Stimulated activated CD4-positive, alpha-beta T cell treated with anti-CD3 and anti-CD28 coated beads, Interleukin-12 subunit alpha, Interleukin-12 subunit beta, amount 100 ng/mL, for 48 hours (primary cell): ENCODE data around the gene NUDT16L1.
A peak's percentile ranks its signal among the peaks of the same experiment; 100 is the strongest.

Experiments used
- DNase-seq, 3 donors: peaks; one replicate each; pipeline ENCODE4 v3.0.0-alpha.2; 2020; ENCODE audit warnings: low read depth in 2 of 3, low spot score in 1 of 3

Gene NUDT16L1

DNA sequence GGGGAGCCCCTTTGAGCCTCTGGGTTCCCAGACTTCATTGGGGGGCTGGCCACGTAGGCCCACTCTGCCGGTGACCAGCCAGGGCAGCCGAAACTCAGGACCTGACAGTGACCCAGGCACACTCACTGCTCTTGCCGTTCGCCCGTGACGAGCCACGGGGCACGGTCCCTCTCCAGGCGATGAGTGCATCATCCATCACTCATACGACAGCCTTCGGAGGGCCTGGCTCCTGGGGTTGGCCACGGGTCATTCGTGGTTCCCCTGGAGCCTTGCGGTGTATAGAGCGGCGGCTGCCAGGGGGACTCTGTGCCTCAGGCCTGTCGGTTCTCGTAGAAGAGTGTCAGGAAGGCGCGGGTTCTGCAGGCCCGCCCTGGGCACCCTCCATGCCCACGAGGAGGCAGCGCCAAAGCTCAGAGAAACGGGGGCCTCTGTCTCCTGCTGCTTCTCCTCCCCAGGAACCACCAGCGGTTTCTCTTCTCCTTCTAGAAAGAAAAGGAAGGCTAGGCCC is 11.2 kb upstream of the NUDT16L1 start:
- DNase-seq = no peak

DNA sequence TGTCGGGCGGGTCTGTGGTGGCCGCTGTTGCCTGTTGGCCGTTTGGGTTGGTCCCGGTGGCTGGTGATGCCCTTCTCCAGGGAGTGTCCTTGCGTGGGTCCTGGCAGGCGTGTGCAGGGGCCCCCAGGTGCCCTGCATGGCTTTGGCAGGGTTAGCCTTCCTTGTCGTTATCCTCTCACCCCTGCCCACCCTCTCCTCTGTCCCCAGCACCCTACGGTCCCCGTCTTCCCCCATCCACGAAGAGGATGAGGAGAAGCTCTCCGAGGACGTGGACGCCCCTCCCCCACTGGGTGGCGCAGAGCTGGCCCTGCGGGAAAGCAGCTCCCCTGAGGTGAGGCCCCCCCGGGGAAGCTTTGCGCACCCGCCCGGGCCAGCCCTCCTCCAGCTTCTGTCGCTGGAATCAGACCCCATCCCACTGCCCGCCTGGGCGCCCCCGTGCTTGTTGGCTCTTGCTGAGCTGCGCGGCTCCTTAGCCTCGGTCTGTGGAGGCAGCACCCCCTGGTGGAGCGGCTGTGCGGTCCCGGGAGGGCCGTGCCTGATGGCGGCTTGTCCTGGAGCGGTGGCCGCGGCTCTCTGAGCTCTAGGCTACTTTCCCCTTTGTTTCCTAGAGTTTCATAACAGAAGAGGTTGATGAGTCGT is 10.6 kb upstream of the NUDT16L1 start:
- peak in 2 of 3 donors; percentile 17 to 40 for DNase-seq

DNA sequence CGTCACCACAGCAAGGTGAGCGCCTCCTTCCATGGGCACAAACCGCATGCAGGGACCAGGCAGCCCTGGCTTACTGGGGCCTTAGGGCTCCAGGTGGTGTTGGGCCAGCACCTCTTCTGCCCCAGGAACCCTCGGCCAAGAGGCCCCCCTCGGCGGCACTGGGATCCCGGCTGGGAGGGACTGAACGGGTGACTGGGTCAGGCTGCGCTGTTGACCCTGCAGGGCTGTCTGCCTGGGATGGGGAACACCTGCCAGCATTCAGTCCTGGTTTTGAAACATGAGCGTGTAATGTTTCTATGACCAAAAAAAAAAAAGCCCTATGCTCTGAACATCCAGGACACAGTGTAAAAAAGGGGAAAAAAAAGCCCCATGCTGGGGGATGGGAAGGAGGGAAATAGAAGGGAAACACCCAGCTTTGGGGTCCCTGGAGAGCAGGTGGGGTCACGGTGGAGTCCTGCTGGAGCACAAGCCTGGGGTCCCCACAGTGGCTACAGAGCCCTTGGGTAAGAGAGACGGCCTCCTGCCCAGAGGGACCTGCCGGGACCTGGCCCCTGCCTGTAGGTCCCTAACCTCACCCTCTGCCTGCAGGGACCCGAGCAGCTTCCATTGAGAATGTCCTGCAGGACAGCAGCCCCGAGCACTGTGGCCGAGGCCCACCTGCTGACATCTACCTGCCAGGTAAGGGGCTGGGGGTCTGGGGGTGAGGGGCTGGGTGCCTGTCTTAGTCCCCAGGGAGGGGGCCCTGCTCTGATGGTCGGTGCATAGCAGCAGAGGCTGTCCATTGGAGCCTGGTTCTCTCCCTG is 9.9 kb upstream of the NUDT16L1 start:
- DNase-seq = no peak

DNA sequence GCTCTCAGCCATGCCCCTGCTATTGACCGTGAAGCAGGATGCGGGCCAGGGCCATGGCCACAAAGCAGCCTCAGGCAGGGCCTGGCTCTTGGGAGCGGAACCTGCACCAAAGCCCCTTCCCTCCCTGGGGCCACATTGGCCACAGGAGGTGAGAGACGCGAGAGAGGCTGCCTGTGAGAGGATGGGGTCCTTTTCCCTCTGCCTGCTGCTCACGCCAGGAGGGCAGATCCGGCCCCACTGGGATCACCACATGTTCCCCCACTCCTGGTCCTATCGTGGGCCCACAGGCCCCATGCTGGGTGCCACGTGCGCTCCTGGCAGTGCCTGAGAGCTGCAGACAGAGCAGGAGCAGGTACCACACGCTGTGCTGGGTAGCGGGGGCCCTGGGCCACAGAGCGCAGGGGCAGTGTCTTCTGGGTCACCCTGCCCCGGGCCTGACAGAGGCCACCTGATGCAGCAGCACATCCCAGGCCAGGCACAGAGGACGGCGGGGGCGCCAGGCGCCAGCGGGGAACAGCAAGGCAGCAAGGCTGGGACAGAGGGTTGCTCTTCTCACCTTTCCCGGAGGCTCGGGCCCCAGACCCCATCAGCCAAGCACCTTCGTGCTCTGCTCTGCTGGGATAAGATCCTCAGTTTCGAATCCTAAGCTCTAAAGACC is 9.2 kb upstream of the NUDT16L1 start:
- no peak for DNase-seq

DNA sequence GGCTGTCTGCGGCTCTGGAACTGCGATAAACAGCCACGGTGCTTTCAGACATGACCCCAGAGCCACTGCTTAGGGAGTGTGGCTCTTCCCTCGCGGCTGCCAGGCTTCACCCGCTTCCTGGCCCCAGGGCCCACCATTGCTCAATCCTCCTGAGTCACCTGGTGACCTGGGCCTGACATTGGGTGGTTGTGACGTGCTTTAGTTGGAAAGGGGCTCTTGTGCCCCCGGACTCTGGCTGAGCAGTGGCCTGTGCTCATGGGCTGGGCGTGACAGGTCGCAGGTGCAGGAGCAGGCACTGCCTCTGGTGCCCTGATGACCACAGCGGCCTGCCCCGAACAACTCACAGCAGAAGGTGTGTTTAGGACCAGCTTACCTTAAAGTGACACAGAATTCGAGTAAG is 8.6 kb upstream of the NUDT16L1 start:
- DNase-seq = no peak

DNA sequence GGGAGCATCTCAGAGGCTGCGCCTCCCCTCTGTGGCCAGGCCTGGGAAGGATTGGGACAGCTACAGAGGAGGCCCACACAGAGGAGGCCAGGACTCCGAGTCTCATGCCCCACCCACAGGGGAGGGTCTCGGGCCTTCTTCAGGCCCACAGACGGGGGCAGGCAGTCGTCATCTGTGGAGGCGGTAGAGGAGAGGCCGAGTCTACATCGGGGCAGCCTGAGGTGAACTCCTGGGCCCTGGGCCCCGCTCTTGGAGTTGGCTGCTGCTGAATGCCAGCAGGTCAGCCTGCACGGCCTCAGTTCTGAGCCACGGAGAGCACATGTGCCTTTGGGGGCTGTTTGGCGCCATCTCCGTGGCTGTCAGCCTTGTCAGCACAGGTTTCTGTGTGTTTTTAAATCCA is 8.1 kb upstream of the NUDT16L1 start:
- no peak for DNase-seq

DNA sequence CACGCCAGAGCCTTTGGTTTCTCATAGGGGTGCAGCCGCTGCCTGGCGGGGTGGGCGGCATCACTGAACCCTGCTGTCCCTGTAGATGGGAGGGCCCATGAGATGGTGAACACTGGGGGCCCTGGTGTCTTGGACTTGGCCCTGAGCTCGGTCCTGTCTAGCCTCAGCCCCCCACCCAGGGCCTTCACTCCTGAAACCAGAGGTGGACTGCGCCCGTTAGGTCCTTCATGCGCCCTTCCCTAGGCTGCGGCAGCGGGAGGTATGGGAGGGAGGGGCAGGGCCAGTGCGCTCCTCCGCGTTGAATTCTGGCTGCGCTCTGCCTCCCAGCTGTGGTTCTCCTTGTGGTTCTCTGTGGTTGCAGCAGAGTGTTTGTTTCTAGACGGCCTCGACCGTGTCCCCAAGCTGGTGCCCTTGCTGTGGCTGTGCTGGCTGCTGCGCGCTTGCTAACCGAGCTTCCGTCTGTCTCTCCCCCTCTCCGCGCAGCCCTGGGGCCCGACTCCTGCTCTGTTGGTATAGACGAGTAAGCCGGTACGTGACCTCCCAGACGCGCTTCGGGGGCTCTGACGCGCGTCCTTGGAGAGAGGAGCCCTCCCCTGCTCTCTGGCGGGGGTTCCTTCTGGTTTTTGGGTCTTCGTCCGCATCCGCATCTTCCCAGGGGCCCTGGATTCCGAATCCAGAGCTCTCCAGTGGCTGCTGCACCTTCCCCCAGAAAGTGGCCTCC is 7.4 kb upstream of the NUDT16L1 start:
- DNase-seq = no peak

DNA sequence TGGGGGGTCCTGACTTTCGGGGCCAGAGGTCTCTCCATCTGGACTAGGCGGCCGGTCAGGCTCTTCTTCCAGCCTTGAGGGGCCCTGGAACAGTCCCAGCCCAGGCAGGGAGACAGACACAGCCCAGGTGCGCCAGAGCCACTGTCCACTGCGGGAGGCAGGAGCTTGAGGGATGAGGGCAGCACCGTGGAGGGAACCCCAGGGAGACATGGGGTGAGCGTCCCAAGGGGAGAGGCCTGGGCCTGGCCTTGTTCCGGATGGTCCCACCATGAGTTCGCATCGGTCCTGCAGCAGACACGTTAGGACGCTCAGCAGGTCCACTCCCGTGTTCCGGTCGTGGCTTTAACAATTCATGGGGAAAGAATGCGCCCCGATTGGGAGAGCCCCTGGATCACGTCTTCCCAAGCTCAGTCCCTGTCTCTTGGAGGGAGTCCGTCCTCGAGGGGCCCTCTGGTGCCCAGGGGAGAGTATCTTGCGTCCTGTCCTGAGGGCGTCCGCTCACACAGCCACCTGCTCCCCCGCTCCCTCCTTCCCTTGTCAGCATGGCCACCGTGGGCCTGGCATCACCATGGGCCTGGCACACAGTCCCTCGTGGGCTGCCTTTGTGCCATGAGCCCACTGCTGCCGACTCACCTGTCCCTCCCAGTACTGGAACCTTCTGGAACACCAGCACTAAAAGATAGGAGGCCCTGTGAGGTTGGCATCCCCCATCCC is 6.7 kb upstream of the NUDT16L1 start:
- no peak for DNase-seq

DNA sequence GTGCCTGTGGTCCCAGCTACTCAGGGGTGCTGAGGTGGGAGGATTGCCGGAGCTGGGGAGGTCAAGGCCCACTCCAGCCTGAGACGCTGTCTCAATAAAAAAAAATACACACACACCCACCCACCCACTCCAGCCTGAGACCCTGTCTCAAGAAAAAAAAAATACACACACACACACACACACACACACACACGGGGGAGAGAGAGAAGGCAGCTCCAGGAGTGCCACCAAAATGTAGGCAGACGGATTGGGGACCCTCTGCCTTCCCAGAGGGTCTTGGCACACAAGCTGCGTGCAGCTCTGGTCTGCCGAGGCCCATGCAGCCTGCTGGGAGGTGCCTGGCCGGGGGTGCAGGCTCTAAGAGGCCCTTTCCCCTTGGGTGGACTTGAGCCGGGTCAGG is 5.9 kb upstream of the NUDT16L1 start:
- DNase-seq = no peak

DNA sequence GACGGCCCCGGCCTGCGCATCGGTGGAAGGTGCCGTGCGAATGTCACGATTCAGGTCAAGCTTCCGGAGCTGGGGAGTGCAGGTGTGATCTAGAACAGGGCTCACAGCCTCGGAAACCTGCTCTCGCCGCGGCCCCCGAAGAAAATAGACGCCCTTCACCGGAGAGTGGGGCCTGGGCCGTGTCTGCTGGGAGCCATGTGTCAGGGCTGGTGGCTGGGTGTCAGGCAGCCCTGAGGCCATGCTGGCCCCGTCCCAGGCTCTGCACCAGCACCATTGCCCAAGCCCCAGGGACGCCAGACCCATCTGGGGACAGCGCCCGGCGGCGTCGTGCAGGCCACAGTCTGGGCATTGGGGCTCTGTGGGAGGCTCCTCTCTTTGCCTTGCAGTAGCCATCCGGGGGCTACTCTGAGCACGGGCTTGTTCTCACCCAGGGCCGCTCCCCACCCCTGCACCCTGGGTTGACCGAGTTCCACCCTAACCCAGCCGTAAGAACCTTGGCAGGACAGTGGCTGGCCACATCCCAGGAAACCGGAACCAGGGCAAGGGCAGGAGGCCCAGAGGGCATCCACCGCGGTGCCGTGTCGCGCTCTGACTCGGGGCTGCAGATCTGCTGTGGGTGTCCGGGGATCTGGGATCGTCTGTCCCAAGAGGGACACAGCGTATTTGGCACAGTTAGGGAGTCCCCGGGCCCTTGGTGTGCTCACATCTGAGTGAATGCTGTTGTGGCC is 5.3 kb upstream of the NUDT16L1 start:
- no peak for DNase-seq

DNA sequence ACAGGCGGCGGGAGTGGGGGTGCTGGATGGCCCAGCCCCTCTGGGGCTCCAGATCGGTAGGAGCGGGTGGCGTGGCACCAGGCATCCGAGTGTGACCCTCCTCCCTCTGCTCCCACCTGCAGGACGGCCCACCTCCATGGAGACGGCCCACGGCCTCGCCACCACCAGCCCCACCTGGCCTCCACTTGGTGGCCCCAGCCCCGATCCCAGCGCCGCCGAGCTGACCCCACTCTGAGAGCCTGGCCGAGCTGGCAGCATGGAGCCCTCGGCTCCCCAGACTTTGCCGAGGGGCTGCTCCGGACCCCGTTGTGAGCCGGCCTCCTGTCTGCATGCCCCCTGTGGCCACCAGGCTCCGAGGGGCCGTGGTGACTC is 4.7 kb upstream of the NUDT16L1 start:
- DNase-seq = no peak

DNA sequence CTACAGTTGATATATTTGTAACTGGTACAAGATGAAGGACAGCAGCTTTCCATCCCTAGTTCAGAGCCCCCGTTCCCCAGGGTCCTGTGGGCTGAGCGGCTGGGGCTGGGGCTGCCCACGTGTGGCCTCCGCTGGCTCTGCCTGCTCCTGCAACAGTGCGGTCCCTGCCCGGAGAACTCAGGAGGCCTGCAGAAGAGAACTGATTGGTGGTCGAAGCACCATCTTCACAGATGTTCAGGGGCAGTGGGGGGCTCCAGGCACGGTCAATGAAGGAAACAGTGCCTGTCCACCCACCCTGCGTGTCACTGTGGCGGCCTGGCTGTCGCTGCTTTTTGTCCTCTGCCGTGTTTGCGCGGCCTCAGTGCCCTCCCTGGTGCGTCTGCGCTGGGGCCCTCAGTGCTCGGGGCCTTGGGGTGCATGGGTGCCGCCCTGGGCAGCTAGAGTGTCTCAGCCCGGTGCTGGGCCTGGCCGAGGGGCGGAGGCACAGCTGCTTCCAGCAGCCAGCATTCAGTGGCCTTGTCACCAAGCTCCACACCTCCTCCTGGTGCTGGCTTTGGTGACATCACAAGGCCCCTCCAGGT is 4.2 kb upstream of the NUDT16L1 start:
- DNase-seq = no peak

DNA sequence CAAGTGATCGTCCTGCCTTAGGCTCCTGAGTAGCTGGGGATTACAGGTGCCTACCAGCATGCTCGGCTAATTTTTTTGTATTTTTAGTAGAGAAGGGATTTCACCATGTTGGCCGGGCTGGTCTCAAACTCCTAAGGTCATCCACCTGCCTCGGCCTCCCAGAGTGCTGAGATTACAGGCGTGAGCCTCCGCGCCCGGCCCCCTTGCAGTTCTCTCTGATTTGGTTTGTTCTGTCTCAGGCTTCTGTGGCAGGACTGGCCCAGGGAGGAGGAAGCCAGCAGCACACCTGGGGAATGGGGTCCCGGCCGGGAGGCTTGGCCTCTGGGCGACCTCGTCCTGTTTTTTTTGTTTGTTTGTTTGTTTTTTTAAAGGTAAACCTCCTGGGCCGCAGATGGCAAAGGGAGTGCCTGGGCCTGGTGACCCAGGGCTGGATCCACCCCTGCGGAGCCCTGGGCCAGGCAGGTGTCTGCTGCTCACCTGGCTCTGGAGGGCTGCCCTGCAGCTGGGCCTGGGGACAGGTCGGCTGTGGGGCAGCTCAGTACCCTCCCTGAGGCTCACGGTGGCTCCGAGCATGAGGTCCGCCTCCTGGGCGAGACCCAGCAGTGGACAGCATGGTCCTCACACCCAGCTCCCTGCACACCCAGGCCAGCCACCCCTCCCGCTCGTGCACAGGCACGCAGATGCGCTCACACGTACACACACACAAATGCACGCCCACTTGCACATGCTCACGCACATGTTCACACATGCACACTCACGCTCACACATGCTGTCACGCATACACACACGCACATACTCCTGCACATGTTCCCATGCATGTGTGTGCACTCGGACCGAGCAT is 3.3 kb upstream of the NUDT16L1 start:
- DNase-seq = no peak

DNA sequence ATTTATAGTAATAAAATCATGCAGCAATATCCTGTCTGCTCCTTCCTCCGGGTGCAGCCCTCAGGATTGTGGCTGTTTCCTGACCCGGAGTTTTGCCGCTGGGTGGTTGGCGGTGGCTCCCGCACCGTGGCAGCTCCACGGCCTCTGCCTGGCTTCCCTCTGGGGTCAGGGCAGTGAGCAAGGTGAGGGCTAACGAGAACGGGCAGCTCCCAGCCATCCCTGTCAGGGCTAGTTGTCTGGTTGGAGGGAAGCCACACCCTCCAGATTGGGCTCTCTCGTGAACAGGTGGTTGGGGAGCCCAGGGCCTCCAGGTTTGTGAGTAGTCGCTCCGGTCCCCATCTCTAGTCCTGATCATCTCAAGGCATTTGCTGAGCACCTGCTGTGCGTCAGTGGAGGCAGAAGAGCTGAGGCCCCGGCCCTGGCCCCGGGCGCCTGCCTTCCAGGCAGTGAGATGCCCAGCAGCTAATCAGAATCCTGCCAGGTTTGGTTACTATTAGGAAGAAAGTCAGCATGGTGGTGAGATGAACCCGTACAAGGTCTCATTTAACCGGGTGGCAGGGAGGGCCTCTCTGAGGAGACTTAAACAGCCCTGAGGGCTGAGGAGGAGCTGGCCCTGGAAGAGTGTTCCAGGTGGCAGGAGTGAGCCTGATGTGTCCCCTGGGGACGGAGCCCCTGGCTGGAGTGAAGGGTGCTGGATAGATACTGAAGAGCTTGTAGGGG is 2.3 kb upstream of the NUDT16L1 start:
- no peak for DNase-seq

DNA sequence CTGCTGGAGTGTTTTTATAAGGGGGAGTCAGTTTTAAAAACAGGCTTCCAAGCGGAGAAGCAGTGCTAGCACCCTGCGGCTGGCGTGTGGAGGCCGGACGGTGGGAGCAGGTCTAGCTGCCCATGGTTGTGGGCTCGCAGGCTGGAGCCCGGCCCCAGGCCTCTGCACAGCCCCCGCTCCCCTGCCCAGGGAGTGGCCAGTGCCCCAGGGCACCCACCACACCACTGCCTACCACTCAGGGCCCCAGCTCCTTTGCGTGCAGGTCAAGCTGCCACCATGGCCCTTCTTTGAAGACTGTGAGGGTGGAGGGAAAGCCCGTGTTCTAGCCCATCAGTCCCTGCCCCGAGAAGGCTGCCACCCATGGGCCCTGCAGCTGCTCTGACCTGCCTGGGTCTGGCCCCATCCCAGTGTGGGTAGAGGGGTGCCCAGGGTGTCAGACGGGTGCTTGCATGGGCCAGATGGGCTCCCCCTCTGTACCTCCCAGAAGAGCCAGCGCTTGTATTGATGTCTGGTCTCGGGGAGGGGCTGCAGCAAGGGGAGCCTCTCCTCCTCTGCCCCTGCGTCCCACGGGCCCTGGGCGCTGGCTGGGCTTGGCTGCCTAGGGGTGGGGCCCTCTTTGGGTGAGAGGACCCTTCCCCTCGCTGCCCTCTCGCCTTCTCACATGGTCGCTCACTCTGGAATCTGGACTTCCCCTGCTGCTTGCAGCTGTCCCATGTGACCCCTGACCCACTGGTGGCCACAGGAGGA is 1.5 kb upstream of the NUDT16L1 start:
- DNase-seq = no peak

DNA sequence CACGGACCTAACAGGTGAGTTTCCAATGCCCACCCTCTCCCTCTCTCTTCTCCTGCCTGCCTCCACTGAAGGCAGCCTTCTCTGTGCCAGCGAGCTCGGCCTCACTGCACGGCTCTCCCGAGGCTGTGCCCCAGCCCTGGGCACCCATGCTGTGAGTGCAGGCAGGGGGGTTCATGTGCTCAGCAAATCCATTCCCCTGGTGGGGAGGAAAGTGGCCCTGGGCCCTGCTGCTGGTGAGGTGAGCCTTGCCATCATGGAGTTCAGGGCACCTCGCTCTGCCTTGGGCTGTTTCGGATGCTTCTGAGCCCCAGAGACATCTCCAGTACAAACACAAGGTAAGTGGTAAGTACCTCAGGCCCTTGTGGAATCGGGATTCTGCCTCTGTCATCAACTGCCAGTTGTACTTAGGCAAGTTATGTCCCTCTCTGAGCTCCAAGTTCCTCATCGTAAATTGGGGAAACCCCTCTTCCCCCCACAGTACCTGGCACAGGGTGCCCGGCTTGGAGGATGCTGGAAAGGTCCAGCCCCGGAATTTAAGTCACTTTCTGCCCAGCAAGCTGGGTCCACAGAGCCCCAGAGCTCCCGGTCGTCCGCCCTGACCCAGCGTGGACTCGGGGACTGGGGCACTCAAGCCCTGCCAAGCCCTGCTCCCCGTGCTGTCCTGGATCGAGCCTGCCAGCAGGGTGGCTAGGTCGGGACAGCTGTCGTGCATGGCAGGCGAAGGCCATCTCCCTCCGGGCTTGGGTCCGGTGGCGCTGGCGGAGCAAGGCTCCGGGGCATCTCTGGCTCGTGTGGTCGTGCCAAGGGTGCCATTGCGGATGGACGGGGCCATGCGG is 684 bp upstream of the NUDT16L1 start:
- no peak for DNase-seq
